GM20000 (cell line): ENCODE data around the gene OVCA2.

Experiments
- DNase-seq: peaks from one replicate; pipeline ENCODE4 v3.0.0; 2012; ENCODE audit warnings: low spot score
- CTCF ChIP-seq: IDR thresholded peaks from 2 replicates; pipeline ENCODE4 v1.5.1; 2012; ENCODE audit warnings: mild to moderate bottlenecking, control low read depth; ENCODE audit errors: extremely low read depth, missing control alignments

Gene OVCA2

DNA sequence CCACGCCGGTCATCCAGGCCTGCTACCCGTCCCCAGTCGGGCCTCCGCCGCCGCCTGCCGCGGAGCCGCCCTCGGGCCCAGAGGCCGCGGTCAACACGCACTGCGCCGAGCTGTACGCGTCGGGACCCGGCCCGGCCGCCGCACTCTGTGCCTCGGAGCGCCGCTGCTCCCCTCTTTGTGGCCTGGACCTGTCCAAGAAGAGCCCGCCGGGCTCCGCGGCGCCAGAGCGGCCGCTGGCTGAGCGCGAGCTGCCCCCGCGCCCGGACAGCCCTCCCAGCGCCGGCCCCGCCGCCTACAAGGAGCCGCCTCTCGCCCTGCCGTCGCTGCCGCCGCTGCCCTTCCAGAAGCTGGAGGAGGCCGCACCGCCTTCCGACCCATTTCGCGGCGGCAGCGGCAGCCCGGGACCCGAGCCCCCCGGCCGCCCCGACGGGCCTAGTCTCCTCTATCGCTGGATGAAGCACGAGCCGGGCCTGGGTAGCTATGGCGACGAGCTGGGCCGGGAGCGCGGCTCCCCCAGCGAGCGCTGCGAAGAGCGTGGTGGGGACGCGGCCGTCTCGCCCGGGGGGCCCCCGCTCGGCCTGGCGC lies 15.4 kb downstream of the OVCA2 start:
- no peak for TF ChIP-seq CTCF

DNA sequence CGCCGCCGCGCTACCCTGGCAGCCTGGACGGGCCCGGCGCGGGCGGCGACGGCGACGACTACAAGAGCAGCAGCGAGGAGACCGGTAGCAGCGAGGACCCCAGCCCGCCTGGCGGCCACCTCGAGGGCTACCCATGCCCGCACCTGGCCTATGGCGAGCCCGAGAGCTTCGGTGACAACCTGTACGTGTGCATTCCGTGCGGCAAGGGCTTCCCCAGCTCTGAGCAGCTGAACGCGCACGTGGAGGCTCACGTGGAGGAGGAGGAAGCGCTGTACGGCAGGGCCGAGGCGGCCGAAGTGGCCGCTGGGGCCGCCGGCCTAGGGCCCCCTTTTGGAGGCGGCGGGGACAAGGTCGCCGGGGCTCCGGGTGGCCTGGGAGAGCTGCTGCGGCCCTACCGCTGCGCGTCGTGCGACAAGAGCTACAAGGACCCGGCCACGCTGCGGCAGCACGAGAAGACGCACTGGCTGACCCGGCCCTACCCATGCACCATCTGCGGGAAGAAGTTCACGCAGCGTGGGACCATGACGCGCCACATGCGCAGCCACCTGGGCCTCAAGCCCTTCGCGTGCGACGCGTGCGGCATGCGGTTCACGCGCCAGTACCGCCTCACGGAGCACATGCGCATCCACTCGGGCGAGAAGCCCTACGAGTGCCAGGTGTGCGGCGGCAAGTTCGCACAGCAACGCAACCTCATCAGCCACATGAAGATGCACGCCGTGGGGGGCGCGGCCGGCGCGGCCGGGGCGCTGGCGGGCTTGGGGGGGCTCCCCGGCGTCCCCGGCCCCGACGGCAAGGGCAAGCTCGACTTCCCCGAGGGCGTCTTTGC lies 16.2 kb downstream of the OVCA2 start:
- no peak for TF ChIP-seq CTCF
- DNase-seq: no peak

More for the DNA sequence above, 15.4 kb downstream of the OVCA2 start:
- no peak for DNase-seq

DNA sequence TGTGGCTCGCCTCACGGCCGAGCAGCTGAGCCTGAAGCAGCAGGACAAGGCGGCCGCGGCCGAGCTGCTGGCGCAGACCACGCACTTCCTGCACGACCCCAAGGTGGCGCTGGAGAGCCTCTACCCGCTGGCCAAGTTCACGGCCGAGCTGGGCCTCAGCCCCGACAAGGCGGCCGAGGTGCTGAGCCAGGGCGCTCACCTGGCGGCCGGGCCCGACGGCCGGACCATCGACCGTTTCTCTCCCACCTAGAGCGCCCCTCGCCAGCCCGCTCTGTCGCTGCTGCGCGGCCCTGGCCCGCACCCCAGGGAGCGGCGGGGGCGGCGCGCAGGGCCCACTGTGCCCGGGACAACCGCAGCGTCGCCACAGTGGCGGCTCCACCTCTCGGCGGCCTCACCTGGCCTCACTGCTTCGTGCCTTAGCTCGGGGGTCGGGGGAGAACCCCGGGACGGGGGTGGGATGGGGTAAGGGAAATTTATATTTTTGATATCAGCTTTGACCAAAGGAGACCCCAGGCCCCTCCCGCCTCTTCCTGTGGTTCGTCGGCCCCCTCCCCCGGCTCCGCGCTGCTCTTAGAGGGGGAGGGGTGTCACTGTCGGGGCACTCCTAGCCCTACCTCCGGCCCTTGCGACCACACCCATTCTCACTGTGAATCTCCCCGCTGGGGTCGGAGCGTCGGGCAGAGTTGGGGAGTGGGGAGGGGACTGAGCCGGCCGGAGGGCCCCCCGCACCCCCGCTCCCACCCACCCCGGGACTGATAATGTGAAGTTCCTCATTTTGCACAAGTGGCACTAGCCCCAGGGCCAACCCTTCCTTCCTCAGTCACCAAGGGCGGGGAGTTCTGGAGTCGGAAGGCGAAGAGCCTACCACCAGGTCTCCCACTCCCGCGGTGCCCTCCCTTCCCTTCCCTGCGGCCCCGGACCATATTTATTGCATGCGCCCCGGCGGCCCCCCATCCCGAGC lies 17.0 kb downstream of the OVCA2 start:
- DNase-seq: peak; percentile 89
- TF ChIP-seq CTCF: peak; percentile 84

- DNase-seq: no peak
- TF ChIP-seq CTCF: no peak
Observed at GRCh38 chr17:2059547-2060384, 17.9 kb downstream of the OVCA2 start.

DNA sequence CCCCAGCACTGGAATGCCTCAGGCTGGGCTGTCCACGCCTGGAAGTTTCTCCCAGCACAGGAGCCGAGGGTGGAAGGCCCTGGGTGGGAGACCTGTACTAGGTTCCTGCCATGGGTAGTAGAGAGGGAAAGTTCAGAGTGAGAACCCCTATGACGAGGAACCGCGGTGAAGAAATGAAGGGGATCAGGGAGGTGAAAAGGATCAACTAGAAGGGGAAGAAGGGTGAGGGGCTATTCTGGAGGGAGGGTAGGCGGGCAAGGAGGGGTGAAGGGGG lies 18.5 kb downstream of the OVCA2 start:
- TF ChIP-seq CTCF: no peak

DNA sequence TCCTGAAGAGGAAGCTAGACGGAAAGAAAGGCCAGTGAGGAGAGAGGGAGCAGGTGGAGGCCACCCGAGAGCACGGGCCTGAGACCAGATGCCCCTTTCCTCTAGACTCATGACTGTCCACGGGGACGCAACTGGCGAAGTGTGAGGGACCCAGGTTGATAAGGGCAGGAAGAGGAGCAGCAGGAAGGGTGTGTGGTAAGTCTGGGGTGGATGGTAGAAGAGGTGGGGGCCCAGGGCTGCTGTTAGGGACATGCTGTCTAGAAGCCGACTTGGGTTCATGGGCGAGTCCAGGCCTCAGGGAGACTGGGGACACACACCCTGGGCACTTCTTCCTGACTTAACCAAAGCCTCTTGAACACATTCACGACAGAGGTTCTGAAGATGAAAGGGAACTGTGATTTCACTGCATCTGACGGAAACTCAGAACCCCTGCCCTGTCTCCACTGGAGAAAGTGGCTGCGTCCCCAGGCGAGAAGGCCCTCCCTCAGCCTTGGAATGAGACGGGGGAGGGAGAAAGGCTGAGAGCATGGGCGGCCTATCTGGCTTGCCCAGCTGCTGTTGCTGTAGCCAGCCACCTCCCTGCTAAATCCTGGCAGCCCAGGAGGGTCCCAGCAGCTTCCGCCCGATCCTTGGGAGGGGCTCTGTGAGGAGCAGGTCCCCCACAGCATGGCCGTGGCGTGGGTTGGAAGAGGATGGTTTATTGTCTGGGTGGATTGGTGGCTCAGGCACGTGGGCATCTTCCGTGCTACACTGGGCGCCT lies 19.0 kb downstream of the OVCA2 start:
- DNase-seq: no peak
- no peak for TF ChIP-seq CTCF

More for the DNA sequence above, 18.5 kb downstream of the OVCA2 start:
- DNase-seq: no peak
